Kidney epithelial cell (primary cell): ENCODE data around the gene FAM210A. TPM values are rescaled to one million over a fixed set of nuclear protein-coding genes. Genes with fewer than 3 reads are reported as not detected.

ENCODE experiments used
- DNase-seq: peaks from one replicate; pipeline ENCODE4 v3.0.0-alpha.2; 2010; ENCODE audit warnings: low read depth
- H3K27me3 ChIP-seq: 2 replicates; pipeline ENCODE4 v1.6.0; 2011; ENCODE audit warnings: low read length; ENCODE audit not compliant: control insufficient read depth, insufficient read depth
- H3K36me3 ChIP-seq: 2 replicates; pipeline ENCODE4 v1.5.1; 2011; ENCODE audit warnings: low read length; ENCODE audit not compliant: control insufficient read depth, insufficient read depth
- H3K4me3 ChIP-seq: 2 replicates; pipeline ENCODE4 v1.5.1; 2011; ENCODE audit warnings: low read depth, mild to moderate bottlenecking, control low read depth, low read length
- total RNA-seq: library from RNA; depleted of rRNA; stranded (reverse); fragments of >200 nt; gene quantifications from 2 replicates; pipeline ENCODE4 v1.2.3, GENCODE V29; 2015
- TF ChIP-seq, protein P1 (sequence below): IDR thresholded peaks from 2 replicates; pipeline ENCODE4 v1.5.1; 2011; ENCODE audit warnings: mild to moderate bottlenecking, moderate library complexity, low read length, control low read depth, inconsistent platforms; ENCODE audit not compliant: insufficient read depth, poor library complexity, severe bottlenecking

The FAM210A gene
- total RNA-seq, 1 donor from 2014 or later = 13.6 TPM

DNA sequence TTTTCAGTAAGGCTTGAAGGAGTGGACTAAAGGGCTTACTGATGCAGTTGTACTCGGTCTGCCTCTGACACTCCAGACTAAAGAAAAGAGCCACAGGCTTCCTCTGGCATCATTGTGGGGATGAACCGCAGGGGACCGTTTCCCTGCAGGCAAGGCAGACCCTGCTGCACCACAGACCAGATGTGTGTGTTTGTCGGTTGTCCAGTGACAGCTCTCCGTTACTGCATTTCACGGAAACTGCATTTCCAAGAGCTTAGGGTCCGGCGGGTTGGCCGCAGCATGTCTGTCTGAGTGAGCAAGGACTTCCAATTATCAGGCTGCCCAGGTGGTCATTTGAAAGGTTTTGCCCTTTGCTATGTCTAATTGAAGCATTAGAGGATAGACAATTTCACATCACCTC lies 98.1 kb downstream of the FAM210A start:
- peaks cover 2% of the 10 kb centered on the region for H3K27me3 ChIP-seq
- H3K4me3 ChIP-seq = no peak overlapping the region
- DNase-seq = no peak
- no peaks in the 10 kb centered on the region for H3K36me3 ChIP-seq
- TF ChIP-seq, protein P1, sequence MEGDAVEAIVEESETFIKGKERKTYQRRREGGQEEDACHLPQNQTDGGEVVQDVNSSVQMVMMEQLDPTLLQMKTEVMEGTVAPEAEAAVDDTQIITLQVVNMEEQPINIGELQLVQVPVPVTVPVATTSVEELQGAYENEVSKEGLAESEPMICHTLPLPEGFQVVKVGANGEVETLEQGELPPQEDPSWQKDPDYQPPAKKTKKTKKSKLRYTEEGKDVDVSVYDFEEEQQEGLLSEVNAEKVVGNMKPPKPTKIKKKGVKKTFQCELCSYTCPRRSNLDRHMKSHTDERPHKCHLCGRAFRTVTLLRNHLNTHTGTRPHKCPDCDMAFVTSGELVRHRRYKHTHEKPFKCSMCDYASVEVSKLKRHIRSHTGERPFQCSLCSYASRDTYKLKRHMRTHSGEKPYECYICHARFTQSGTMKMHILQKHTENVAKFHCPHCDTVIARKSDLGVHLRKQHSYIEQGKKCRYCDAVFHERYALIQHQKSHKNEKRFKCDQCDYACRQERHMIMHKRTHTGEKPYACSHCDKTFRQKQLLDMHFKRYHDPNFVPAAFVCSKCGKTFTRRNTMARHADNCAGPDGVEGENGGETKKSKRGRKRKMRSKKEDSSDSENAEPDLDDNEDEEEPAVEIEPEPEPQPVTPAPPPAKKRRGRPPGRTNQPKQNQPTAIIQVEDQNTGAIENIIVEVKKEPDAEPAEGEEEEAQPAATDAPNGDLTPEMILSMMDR = no peak

DNA sequence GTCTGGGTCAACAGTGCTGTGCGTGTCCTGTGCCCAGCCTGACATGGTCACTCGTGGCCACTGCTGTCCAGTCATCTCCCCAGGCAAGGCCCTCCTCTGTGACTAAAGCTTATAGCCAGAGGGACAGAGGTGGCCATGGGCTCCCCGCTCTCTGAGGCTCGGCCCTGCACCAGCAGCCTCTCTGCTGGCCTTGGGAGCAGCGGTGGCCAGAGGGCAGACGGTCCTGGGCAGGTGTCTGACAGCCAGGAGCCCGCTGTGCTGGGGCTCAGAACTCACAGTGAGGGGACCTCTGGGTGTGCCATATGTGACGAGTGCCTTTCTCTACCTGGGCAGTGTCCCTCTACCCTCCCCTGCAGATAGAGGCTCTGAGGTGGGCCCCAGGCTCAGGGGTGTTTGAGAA lies 98.7 kb downstream of the FAM210A start:
- no peaks in the 10 kb centered on the region for H3K36me3 ChIP-seq
- TF ChIP-seq, protein P1 = no peak
- no peak for DNase-seq
- H3K27me3 ChIP-seq = peaks cover 2% of the 10 kb centered on the region
- H3K4me3 ChIP-seq = no peak overlapping the region

DNA sequence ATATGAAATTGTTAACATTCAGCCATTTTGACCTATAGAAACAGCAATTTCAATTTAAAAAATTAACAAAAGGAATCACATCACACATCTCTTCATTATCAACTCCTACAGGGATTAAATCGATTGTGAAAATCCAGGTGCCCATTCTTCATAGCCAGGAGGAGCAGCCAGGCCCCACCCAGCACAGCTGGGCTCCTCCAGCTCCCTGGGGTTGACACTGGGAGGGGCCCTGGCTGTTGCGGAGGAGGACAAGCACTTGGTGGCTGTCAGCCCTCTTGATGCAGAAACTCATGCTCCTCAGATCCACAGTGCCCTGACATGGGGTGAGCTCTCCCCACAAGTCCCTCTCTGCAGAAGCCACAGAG lies 99.8 kb downstream of the FAM210A start:
- TF ChIP-seq, protein P1 = no peak
- H3K4me3 ChIP-seq = no peak overlapping the region
- H3K27me3 ChIP-seq = peaks cover 6% of the 10 kb centered on the region
- DNase-seq = no peak
- no peaks in the 10 kb centered on the region for H3K36me3 ChIP-seq

DNA sequence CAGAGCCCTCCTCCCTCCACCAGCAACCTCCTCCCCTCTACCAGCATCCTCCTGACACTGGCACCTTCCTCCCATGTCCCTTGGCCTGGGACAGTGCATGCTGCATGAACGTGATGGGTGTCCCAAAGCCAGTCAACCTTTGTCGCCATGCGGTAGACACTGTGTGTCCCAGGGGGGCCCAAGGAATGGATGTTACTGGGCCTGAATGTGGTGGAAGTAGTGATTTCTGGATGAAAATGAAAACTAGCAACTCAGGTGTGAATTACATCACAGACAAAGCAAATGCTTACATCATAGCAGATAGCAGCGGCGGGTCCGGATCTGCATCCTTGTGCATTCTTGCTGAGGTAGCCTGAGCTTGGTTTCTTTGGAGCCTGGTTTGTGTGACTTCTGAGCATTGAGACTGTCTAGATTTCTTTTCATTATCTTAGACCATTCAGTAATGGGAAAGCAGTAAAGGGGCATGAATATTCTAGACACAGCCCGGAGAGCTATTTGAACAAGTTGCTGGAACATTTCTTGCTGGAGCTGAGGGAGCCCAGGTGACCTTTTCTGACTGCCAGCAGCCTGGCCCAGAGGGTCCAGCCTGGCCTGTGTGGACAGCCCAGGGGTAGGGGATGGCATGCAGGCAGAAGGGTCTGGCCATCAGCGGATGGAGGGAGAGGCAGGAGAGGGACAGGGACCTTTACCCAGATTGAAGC lies 100.4 kb downstream of the FAM210A start:
- Histone ChIP-seq H3K4me3 (no peak overlapping the region), H3K36me3 (no peaks in the 10 kb centered on the region), H3K27me3 (peaks cover 6% of the 10 kb centered on the region)
- TF ChIP-seq, protein P1 = no peak
- DNase-seq = no peak

DNA sequence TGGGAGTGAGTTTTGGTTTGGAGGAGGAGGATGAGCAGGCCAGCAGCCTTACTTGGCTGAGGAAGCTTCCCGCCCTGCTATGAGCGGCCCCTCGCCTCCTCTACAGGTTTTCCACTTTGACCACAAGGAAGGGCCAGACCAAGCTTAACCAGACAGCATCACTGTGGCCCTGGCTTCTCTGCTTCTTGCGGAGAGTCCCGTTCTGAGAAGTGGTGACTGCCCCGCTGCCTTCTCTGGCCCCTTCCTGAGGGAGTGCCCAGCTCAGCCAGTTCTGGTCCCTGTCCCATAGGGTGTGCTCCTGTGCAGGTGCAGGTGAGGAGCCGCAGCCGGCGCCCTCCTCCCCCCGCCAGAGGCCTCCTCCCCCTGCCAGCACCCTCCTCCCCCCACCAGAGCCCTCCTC lies 101.0 kb downstream of the FAM210A start:
- Histone ChIP-seq H3K36me3 (no peaks in the 10 kb centered on the region), H3K4me3 (no peak overlapping the region), H3K27me3 (peaks cover 6% of the 10 kb centered on the region)
- DNase-seq = no peak
- TF ChIP-seq, protein P1 = no peak
